Loucy (cell line): Measurements from ENCODE around the gene ADCY2.

Experiments used
- H2AFZ ChIP-seq: fragments of 200-600 bp; sonication (generic); 2 replicates; pipeline ENCODE4 v1.6.0; 2016; ENCODE audit warnings: antibody characterized with exemption, mild to moderate bottlenecking, low read length, moderate library complexity
- H3F3A ChIP-seq: fragments of 200-600 bp; 2 replicates; pipeline ENCODE4 v1.6.0; 2016; ENCODE audit warnings: antibody characterized with exemption, low read depth, mild to moderate bottlenecking
- H3K27me3 ChIP-seq: fragments of 200-600 bp; sonication (generic); 2 replicates; pipeline ENCODE4 v1.6.1; 2014; ENCODE audit warnings: low read length, mild to moderate bottlenecking; ENCODE audit not compliant: insufficient read depth, poor library complexity, severe bottlenecking
- H3K36me3 ChIP-seq: fragments of 200-600 bp; sonication (generic); 2 replicates; pipeline ENCODE4 v1.6.1; 2016; ENCODE audit warnings: low read length; ENCODE audit not compliant: insufficient read depth
- H3K4me1 ChIP-seq: fragments of 200-600 bp; sonication (generic); 2 replicates; pipeline ENCODE4 v1.5.1; 2014; ENCODE audit warnings: low read length, mild to moderate bottlenecking; ENCODE audit not compliant: insufficient read depth, poor library complexity, severe bottlenecking
- H3K4me2 ChIP-seq: fragments of 200-600 bp; sonication (generic); 2 replicates; pipeline ENCODE4 v1.6.0; 2014; ENCODE audit warnings: antibody characterized with exemption, low read length, low read depth, mild to moderate bottlenecking; ENCODE audit not compliant: poor library complexity, severe bottlenecking
- H3K4me3 ChIP-seq: fragments of 200-600 bp; sonication (generic); 2 replicates; pipeline ENCODE4 v1.5.1; 2014; ENCODE audit warnings: low read length, mild to moderate bottlenecking, mixed read lengths; ENCODE audit not compliant: poor library complexity, severe bottlenecking
- H3K79me2 ChIP-seq: fragments of 200-600 bp; sonication (generic); 2 replicates; pipeline ENCODE4 v1.6.1; 2014; ENCODE audit warnings: low read length; ENCODE audit not compliant: insufficient read depth
- H3K9ac ChIP-seq: fragments of 200-600 bp; sonication (generic); 2 replicates; pipeline ENCODE4 v1.6.0; 2014; ENCODE audit warnings: mild to moderate bottlenecking, low read depth, low read length, moderate library complexity; ENCODE audit not compliant: poor library complexity, severe bottlenecking
- H3K9me2 ChIP-seq: fragments of 200-600 bp; sonication (generic); replicated peaks from 2 replicates; pipeline ENCODE4 v1.6.1; 2016; ENCODE audit warnings: low read depth, low read length, mixed read lengths
- H3K9me3 ChIP-seq: fragments of 200-600 bp; sonication (generic); 2 replicates; pipeline ENCODE4 v1.6.1; 2014; ENCODE audit warnings: mild to moderate bottlenecking, antibody characterized with exemption, low read length, low read depth; ENCODE audit not compliant: insufficient read depth
- H4K20me1 ChIP-seq: fragments of 200-600 bp; sonication (generic); 2 replicates; pipeline ENCODE4 v1.6.0; 2014; ENCODE audit warnings: antibody characterized with exemption, low read length, mild to moderate bottlenecking; ENCODE audit not compliant: insufficient read depth, poor library complexity, severe bottlenecking
- EZH2phosphoT487 ChIP-seq: fragments of 200-600 bp; IDR thresholded peaks from 2 replicates; pipeline ENCODE4 v1.6.1; 2018; ENCODE audit warnings: antibody characterized with exemption, mild to moderate bottlenecking, moderate library complexity, borderline replicate concordance
- TF ChIP-seq, protein P1 (sequence below): fragments of 200-600 bp; sonication (generic); conservative IDR thresholded peaks from 2 replicates; pipeline ENCODE4 v1.5.1; 2014; ENCODE audit warnings: mild to moderate bottlenecking, antibody characterized with exemption, low read length

Gene ADCY2

DNA sequence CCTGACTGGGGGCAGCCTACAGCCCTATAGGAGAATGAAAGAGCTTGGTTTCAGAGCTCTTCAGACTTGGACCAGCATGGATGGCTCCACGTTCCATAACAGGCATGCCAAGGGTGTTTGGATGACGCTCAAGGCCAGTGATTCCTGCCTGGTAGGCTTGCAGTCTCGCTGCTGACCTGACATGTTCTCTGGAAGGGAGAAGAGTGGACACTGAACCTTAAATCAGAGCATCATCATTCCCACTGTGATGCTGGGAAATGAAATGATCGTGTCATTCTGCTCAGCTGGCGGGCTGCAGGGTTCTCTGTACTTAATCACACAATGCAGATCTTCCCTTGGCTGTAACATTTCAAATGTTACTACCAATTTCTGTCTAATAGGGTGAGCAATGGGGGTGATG is 398.0 kb downstream of the ADCY2 start:
- no peaks in the 10 kb centered on the region for H3K79me2 ChIP-seq
- H3K27me3 ChIP-seq: peaks cover 23% of the 10 kb centered on the region
- H3K4me2 ChIP-seq: no peak overlapping the region
- H3K9me2 ChIP-seq: no peaks in the 10 kb centered on the region
- no peak overlapping the region for H3K9ac ChIP-seq
- H2AFZ ChIP-seq: no peak overlapping the region
- TF ChIP-seq, protein P1, sequence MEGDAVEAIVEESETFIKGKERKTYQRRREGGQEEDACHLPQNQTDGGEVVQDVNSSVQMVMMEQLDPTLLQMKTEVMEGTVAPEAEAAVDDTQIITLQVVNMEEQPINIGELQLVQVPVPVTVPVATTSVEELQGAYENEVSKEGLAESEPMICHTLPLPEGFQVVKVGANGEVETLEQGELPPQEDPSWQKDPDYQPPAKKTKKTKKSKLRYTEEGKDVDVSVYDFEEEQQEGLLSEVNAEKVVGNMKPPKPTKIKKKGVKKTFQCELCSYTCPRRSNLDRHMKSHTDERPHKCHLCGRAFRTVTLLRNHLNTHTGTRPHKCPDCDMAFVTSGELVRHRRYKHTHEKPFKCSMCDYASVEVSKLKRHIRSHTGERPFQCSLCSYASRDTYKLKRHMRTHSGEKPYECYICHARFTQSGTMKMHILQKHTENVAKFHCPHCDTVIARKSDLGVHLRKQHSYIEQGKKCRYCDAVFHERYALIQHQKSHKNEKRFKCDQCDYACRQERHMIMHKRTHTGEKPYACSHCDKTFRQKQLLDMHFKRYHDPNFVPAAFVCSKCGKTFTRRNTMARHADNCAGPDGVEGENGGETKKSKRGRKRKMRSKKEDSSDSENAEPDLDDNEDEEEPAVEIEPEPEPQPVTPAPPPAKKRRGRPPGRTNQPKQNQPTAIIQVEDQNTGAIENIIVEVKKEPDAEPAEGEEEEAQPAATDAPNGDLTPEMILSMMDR: no peak
- no peak for TF ChIP-seq EZH2phosphoT487
- H3F3A ChIP-seq: no peaks in the 10 kb centered on the region
- H4K20me1 ChIP-seq: no peaks in the 10 kb centered on the region
- no peaks in the 10 kb centered on the region for H3K4me1 ChIP-seq
- H3K4me3 ChIP-seq: no peak overlapping the region
- H3K36me3 ChIP-seq: no peaks in the 10 kb centered on the region
- no peaks in the 10 kb centered on the region for H3K9me3 ChIP-seq

DNA sequence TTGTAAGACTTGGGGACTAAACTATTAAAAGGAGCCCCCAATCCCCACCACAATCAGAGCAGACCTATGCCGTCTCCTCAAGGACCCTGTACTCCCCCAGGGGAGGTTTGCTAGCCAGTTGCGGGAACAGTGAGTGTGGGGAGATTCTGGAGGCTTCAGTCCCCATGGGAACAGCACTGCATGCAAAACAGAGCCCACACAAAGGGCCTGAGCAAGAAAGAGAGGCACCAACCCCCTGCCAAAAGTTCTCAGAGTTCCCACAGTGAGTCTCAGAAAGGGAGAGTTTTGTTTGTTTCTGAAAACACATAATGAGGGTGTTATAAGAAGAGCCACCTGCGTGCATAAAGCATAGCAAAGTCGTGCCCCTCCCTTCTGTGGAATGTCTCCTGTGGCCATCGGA is 398.4 kb downstream of the ADCY2 start:
- H4K20me1 ChIP-seq: no peaks in the 10 kb centered on the region
- no peaks in the 10 kb centered on the region for H3K4me1 ChIP-seq
- no peak for TF ChIP-seq EZH2phosphoT487
- TF ChIP-seq, protein P1: no peak
- H3K36me3 ChIP-seq: no peaks in the 10 kb centered on the region
- no peak overlapping the region for H3K9ac ChIP-seq
- H3K4me2 ChIP-seq: no peak overlapping the region
- H3K4me3 ChIP-seq: no peak overlapping the region
- no peaks in the 10 kb centered on the region for H3K79me2 ChIP-seq
- no peaks in the 10 kb centered on the region for H3K9me3 ChIP-seq
- peaks cover 22% of the 10 kb centered on the region for H3K27me3 ChIP-seq
- no peak overlapping the region for H2AFZ ChIP-seq
- H3K9me2 ChIP-seq: no peaks in the 10 kb centered on the region
- no peaks in the 10 kb centered on the region for H3F3A ChIP-seq

DNA sequence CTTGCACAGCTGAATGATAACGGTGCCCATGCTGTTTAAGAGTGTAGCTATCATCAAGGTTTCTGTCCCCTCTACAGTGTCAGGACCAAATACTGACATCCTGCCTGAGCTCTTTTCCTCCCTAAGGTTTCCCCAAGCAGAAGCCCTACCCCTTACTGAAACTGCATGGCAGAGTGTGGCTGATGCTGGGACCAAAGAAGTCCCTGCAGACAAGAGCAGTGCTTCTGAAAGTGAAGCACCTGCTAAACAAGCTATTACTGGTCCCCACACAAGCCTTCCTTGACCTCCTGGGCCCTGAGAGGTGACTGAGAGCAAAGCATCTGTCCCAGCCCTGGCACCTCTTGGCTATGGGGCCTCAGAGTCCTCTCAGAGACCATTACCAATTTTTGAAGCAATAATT is 398.9 kb downstream of the ADCY2 start:
- no peaks in the 10 kb centered on the region for H3K9me3 ChIP-seq
- H3K79me2 ChIP-seq: no peaks in the 10 kb centered on the region
- H3K4me1 ChIP-seq: no peaks in the 10 kb centered on the region
- H4K20me1 ChIP-seq: no peaks in the 10 kb centered on the region
- no peak overlapping the region for H3K9ac ChIP-seq
- H3K9me2 ChIP-seq: no peaks in the 10 kb centered on the region
- TF ChIP-seq EZH2phosphoT487: no peak
- TF ChIP-seq, protein P1: no peak
- no peak overlapping the region for H3K4me2 ChIP-seq
- H3K36me3 ChIP-seq: no peaks in the 10 kb centered on the region
- H3F3A ChIP-seq: no peaks in the 10 kb centered on the region
- no peak overlapping the region for H2AFZ ChIP-seq
- no peak overlapping the region for H3K4me3 ChIP-seq
- peaks cover 22% of the 10 kb centered on the region for H3K27me3 ChIP-seq
